Prostate gland (tissue), 2 donors: ENCODE measurements around the gene GHR.

Experiments
- POLR2A ChIP-seq: fragments of 450-650 bp; IDR thresholded peaks from one replicate; pipeline ENCODE4 v1.6.1; 2016; ENCODE audit warnings: antibody characterized with exemption, mild to moderate bottlenecking
- POLR2AphosphoS5 ChIP-seq: sonication (generic); formaldehyde crosslinking; IDR thresholded peaks from one replicate; pipeline ENCODE4 v1.6.1; 2017; ENCODE audit warnings: antibody characterized with exemption
- TF ChIP-seq, protein P1 (sequence below), 4 experiments: fragments of 200-600 bp in 2 of 4; fragments of 450-650 bp in 2 of 4; sonication (generic) in 2 of 4; IDR thresholded peaks; 1 replicate in 3 of 4; 2 replicates in 1 of 4; pipeline ENCODE4 v1.5.1; 2016 to 2019; ENCODE audit warnings: antibody characterized with exemption in 4 of 4, mild to moderate bottlenecking in 2 of 4, moderate library complexity in 2 of 4

DNA sequence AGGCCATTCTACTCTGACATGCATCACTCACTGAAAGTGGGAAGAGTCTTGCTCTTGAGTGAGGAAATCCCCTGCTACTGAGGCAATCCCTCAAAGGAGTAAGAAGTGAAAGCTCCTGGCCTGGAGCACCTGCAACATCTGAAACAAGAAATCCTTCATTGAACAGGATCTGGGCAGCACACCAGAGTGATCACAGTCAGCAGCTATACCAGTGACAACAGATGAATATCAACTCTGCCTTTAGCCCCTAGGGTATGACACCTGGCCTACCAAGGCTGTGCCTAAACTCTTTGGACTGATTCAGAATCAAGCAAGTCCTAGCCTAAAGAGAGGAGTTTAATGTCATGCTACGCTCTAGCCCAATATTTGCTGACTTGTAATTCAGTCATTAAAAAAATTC, 177.2 kb downstream of the GHR start:
- TF ChIP-seq, protein P1, sequence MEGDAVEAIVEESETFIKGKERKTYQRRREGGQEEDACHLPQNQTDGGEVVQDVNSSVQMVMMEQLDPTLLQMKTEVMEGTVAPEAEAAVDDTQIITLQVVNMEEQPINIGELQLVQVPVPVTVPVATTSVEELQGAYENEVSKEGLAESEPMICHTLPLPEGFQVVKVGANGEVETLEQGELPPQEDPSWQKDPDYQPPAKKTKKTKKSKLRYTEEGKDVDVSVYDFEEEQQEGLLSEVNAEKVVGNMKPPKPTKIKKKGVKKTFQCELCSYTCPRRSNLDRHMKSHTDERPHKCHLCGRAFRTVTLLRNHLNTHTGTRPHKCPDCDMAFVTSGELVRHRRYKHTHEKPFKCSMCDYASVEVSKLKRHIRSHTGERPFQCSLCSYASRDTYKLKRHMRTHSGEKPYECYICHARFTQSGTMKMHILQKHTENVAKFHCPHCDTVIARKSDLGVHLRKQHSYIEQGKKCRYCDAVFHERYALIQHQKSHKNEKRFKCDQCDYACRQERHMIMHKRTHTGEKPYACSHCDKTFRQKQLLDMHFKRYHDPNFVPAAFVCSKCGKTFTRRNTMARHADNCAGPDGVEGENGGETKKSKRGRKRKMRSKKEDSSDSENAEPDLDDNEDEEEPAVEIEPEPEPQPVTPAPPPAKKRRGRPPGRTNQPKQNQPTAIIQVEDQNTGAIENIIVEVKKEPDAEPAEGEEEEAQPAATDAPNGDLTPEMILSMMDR (IDR thresholded peaks at IDR 0.05), result no peak
- no peak for TF ChIP-seq POLR2A
- TF ChIP-seq POLR2AphosphoS5, result no peak
